ENCODE data around the gene ASIC1.

The ASIC1 gene

GRCh38 chr12:50041062-50041860, 16.1 kb upstream of the ASIC1 start:
- DNase-seq: no peak

- DNase-seq: no peak
Observed at GRCh38 chr12:50041962-50042361, 15.4 kb upstream of the ASIC1 start.

DNA sequence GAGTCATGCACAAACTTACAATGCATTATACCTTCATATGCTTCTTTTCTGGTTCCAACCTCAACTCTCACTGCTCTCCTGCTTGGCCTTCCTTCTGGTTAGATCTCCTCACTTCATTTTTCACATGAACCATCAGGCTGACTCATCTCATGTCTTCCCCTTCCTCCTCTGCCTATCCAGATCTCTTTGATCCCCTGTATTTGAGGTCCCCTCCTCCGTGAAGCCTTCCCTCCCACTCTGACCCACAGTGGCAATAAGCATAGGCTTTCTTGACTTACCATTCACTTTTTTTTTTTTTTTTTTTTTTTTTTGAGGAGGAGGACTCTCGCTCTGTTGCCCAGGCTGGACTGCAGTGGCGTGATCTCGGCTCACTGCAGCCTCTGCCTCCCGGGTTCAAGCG, 14.7 kb upstream of the ASIC1 start:
- DNase-seq: no peak

DNA sequence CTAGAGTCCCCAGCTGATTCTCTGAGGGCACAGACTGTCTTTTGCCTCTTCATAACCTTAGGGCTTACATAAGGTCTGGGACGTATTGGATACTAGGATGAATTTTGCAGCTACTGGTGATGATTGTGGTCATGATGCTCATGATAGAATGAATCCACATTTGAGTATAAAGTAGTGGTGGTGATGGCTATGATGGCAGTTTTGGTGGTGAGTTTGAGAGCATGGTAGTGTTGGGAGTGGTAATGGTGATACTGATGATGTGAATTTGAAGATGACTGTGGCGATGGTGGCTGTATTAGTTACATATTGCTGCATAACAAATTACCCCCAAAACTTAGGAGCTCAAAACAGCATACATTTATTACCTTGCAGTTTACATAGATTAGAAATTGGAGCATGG, 14.1 kb upstream of the ASIC1 start:
- no peak for DNase-seq

DNA sequence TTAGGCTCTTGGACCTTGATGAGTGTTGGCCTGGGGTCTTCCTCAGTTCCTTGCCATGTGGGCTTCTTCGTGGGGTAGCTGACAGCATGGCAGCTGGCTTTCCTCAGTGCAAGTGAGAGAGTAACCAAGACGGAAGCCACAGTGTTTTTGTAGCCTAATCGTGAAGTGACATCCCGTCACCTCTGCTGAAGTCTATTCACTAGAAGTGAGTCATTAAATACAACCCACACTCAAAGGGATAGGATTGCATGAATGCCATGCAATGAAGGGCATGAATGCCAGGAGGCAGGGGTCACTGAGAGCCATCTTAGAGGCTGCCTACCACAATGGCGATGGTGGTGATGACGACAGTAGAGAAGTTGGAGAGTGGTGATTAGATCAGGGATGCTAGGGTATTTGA, 13.5 kb upstream of the ASIC1 start:
- DNase-seq: no peak

- no peak for DNase-seq
Observed at GRCh38 chr12:50047693-50048250, 9.6 kb upstream of the ASIC1 start.

GRCh38 chr12:50049254-50050118, 7.9 kb upstream of the ASIC1 start:
- no peak for DNase-seq

GRCh38 chr12:50050119-50050385, 7.3 kb upstream of the ASIC1 start:
- DNase-seq: no peak

GRCh38 chr12:50050410-50051098, 6.8 kb upstream of the ASIC1 start:
- DNase-seq: no peak

GRCh38 chr12:50051101-50051806, 6.1 kb upstream of the ASIC1 start:
- no peak for DNase-seq

GRCh38 chr12:50052544-50052943, 4.9 kb upstream of the ASIC1 start:
- DNase-seq: no peak

GRCh38 chr12:50052964-50053363, 4.4 kb upstream of the ASIC1 start:
- DNase-seq: no peak

DNA sequence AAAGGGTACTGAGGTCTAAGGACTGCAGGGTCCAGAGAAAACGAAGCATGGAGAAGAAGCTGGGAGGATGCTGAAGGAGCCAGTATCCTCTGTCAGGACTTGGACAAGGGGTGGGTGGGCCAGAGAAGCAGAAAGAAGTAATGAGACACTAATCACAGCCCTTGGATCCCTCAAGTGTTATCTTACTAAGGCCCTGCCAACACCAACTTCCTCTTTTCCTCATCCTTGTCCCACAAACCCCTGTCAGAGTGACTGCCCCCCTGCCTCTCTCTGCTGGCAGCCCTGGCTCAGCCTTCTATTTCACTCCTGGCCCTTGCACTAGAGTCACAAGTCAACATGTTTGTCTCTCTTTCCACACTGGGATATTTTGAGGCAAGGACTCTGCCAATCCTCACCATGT, 3.8 kb upstream of the ASIC1 start:
- no peak for DNase-seq

- DNase-seq: peak; percentile 44
Observed at GRCh38 chr12:50055831-50056638, 1.4 kb upstream of the ASIC1 start.

DNA sequence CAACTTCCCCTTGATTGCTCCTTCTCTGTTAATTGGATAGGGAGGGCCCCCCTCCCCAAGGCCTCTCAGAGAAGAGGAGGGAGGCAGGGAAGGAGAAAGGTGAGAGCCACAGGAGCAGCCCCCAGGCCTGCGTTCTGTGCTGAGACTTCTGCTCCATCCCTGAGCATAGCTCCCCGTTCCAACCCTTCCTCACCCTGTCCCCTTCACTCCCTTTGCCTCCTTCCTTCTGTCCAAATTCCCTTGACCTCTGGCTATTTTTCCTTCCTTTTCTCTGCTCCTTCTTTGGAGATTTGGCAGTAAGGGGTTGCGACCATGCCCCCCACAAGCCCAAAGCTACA, 788 bp upstream of the ASIC1 start:
- DNase-seq: no peak

GRCh38 chr12:50057896-50058670, 687 bp downstream of the ASIC1 start:
- no peak for DNase-seq

DNA sequence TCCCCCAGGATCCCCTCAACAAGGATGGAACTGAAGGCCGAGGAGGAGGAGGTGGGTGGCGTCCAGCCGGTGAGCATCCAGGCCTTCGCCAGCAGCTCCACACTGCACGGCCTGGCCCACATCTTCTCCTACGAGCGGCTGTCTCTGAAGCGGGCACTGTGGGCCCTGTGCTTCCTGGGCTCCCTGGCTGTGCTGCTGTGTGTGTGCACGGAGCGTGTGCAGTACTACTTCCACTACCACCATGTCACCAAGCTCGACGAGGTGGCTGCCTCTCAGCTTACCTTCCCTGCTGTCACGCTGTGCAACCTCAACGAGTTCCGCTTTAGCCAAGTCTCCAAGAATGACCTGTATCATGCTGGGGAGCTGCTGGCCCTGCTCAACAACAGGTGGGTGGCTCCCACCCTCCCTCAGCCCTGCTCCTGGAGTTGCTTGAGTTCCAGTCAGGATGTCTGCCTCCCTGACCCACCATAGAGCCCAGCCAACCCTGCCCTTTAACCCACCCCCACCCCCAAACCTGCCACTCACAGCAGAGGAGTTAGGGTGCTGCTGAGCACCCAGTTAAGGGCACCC, 1.4 kb downstream of the ASIC1 start:
- DNase-seq: no peak

- peak; percentile 73 for DNase-seq
Observed at GRCh38 chr12:50059440-50060119, 2.2 kb downstream of the ASIC1 start.

DNA sequence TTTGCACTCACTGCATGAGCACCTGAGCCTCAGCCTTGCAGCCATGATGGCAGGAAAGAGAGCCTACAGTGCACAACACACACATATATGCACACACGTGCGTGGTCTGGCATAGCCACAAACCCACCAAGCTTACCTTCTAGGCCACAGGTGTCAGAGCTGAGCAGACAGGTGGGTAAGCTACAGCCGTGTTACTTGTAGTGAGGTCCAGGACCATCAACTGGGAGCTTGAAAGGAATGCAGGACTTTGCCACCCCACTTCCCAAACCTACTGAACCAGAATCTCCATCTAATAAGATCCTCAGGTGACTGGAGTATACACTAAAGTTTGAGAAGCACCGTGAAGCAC, 2.7 kb downstream of the ASIC1 start:
- no peak for DNase-seq

DNA sequence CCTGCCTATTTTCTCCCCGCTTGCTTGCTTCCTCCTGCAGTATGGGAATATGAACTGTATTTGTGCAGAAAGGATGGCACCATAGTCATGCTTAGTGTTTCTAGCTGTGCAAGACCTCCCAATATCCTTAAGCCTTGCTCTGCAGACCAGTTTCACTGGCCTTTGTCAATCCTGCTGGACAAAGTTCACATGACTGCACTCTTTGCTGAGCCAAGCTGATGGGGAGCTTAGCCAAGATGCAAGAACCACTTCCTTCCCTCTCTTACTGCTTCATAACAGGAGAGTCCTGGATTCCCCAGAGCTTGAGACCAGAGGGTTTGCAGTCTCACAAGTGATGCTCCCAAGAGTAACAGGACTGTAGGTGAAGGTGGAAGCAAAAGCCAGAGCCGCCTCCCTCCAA, 3.8 kb downstream of the ASIC1 start:
- no peak for DNase-seq

Data from activated gamma-delta T cell treated with Interleukin-2 at 50 U/mL for 16 hours (primary cell).